ENCODE data around the gene ECM2. TPM values are rescaled to one million over a fixed set of nuclear protein-coding genes. Genes with fewer than 3 reads are reported as not detected.

ECM2 gene
- total RNA-seq, 1 donor from 2014 or later = not detected

DNA sequence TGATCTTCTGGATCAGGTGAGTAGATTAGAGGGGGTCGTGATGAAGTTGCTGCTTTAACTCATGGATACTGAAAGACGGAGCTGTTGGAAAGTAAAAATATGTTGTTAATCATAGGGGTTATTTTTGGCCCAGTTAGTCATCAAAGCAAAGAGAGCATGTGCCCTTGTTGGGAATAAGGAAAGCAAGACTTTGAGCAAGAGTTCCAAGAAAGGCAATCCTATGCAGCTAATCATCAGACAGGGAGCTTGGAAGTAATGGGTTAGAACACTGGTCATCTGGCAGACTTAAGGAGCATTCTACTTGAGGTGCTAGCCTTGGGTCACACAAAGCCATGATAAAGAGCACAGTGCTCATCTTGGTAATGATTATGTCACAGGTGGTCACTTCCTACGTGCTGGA is 71.8 kb downstream of the ECM2 start:
- Mint-ChIP-seq H3K4me1 (ENCODE audit: low read depth) (no peaks in the 10 kb centered on the region), H3K4me3 (no peak overlapping the region), H3K9me3 (no peaks in the 10 kb centered on the region), H3K36me3 (ENCODE audit: low read depth) (no peaks in the 10 kb centered on the region), H3K27me3 (ENCODE audit: insufficient read depth) (peaks cover 2% of the 10 kb centered on the region), H3K27ac (no peak overlapping the region)
- DNase-seq (ENCODE audit: low spot score) = no peak
- intact Hi-C loops (cut with micrococcal nuclease) = no loop called here

DNA sequence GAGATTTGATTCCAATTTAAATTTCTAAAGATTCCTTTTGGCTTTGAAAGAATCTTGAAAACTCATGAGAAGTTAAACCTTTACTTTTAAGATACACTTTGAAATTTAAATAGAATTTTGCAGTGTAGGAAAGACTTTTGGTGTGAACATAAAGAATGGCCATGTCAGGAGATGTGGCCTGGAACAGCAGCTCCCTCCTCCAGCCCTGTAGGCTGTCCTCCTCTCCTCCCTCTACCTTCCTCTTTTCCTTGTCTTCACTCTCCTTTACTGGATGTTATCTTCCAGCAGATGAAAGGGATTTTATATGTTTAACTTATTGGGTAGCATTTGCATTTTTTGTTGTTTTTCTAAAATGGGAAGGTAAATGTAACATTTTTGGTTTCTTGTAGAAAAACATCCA is 72.4 kb downstream of the ECM2 start:
- no peak for DNase-seq (ENCODE audit: low spot score)
- Mint-ChIP-seq H3K9me3 (no peaks in the 10 kb centered on the region), H3K4me1 (ENCODE audit: low read depth) (no peaks in the 10 kb centered on the region), H3K4me3 (no peak overlapping the region), H3K27ac (no peak overlapping the region), H3K27me3 (ENCODE audit: insufficient read depth) (peaks cover 2% of the 10 kb centered on the region), H3K36me3 (ENCODE audit: low read depth) (no peaks in the 10 kb centered on the region)
- intact Hi-C loops (cut with micrococcal nuclease) = no loop called here

DNA sequence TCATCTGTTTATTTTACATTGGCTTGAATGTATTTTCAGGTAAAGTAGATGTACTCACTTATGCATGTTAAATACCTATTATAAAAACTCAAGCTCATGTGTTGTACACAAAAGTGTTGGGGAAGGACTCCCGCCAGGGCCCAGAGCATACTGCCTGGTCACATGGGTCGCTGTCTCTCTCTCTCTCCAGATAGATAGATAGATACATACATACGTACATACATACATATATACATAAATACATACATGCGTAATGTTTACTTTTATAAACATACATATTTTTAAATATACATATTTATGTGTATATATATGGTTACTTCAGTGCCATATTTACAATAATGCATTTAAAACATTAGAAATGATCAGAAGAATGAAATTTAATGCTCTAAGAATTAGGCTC is 78.2 kb downstream of the ECM2 start:
- intact Hi-C loops (cut with micrococcal nuclease) = no loop called here

DNA sequence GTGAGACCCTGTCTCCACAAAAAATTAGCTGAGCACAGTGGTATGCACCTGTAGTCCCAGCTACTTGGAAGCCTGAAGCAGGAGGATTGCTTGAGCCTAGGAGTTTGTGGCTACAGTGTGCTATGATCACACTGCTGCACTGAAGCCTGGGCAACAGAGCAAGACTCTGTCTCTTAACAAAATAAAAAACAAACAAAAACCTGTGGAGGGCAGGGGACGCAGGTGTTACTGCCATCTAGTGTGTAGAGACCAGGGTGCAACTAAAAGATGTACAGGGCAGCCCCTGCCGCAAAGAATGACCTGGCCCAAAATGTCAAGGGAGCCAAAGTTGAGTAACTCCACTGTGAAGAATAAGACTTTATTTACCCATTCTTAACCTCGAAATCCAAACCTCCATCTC is 80.6 kb downstream of the ECM2 start:
- Mint-ChIP-seq H3K4me3 (no peak overlapping the region), H3K27me3 (ENCODE audit: insufficient read depth) (no peaks in the 10 kb centered on the region), H3K27ac (no peak overlapping the region), H3K9me3 (no peaks in the 10 kb centered on the region), H3K4me1 (ENCODE audit: low read depth) (no peaks in the 10 kb centered on the region), H3K36me3 (ENCODE audit: low read depth) (no peaks in the 10 kb centered on the region)
- DNase-seq (ENCODE audit: low spot score) = no peak
- intact Hi-C loops (cut with micrococcal nuclease) = loop anchor here (1.0 kb wide), 1 partner anchor 130 kb away; the partner anchor contains the start of genes CENPP and NOL8

More for the DNA sequence above, 78.2 kb downstream of the ECM2 start:
- Mint-ChIP-seq H3K4me3 (no peak overlapping the region), H3K4me1 (ENCODE audit: low read depth) (no peaks in the 10 kb centered on the region), H3K27ac (no peak overlapping the region), H3K27me3 (ENCODE audit: insufficient read depth) (no peaks in the 10 kb centered on the region), H3K36me3 (ENCODE audit: low read depth) (no peaks in the 10 kb centered on the region), H3K9me3 (no peaks in the 10 kb centered on the region)
- DNase-seq (ENCODE audit: low spot score) = no peak

DNA sequence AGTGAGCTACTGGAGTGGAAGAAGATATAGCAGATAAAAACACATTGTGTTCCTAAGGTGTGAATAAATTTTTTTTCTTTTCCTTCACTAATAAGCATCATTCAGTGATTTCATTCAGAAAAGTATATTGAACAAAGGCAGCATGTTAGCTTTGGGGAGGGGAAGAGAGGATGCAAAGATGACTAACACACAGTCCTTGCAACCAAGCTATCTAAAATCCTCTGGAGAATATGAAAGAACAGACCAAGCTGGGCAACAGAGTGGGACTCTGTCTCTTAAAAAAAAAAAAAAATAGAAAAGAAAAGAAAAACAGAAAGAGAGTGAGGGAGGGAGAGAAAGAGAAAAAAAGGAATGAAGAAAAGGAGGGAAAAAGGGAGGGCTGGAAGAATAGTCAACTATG is 89.3 kb downstream of the ECM2 start:
- no peak for DNase-seq (ENCODE audit: low spot score)
- H3K27ac Mint-ChIP-seq = no peak overlapping the region
- H3K4me1 Mint-ChIP-seq (ENCODE audit: low read depth) = no peaks in the 10 kb centered on the region
- no peaks in the 10 kb centered on the region for H3K36me3 Mint-ChIP-seq (ENCODE audit: low read depth)
- H3K27me3 Mint-ChIP-seq (ENCODE audit: insufficient read depth) = peaks cover 1% of the 10 kb centered on the region
- intact Hi-C loops (cut with micrococcal nuclease) = no loop called here
- no peak overlapping the region for H3K4me3 Mint-ChIP-seq
- H3K9me3 Mint-ChIP-seq = no peaks in the 10 kb centered on the region

Other genes with a start within 250 kb of the ECM2 start
- gene IARS1, start 242.3 kb downstream of the ECM2 start, total RNA-seq = 208 and 217 TPM in 2 replicates
- 84.4 and 95.5 TPM in 2 replicates for gene NOL8, start 210.6 kb downstream of the ECM2 start, total RNA-seq
- 24.6 and 26.0 TPM in 2 replicates for gene CENPP, start 210.0 kb downstream of the ECM2 start, total RNA-seq
- not detected in 2 replicates for gene OGN, start 131.4 kb downstream of the ECM2 start, total RNA-seq
- gene OMD, start 111.5 kb downstream of the ECM2 start, total RNA-seq = not detected in 2 replicates
- gene ASPN, start 53.5 kb downstream of the ECM2 start, total RNA-seq = not detected in 2 replicates
- gene IPPK, start 134.1 kb upstream of the ECM2 start, total RNA-seq = 14.8 and 14.9 TPM in 2 replicates
- 28.9 and 29.4 TPM in 2 replicates for gene BICD2, start 228.8 kb upstream of the ECM2 start, total RNA-seq